ENCODE results near the gene FASLG.

Gene FASLG

DNA sequence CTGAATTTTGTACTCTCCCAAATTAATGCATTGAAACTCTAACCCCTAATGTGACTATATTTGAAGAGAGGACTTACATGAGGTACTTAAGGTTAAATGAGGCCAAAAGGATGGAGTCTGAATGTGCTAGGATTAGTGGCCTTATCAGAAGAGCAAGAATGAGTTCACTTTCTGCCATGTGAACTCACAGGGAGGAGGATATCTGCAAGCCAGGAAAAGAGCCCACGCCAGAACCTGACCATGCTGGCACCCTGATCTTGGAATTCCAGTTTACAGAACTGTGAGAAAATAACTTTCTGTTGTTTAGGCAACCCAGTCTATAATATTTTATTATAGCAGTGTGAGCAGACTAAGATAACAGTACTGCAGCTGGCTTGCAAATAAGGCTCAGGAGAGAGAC, 12.2 kb upstream of the FASLG start:
- no peak for DNase-seq (ENCODE audit: low read depth, low spot score)

DNA sequence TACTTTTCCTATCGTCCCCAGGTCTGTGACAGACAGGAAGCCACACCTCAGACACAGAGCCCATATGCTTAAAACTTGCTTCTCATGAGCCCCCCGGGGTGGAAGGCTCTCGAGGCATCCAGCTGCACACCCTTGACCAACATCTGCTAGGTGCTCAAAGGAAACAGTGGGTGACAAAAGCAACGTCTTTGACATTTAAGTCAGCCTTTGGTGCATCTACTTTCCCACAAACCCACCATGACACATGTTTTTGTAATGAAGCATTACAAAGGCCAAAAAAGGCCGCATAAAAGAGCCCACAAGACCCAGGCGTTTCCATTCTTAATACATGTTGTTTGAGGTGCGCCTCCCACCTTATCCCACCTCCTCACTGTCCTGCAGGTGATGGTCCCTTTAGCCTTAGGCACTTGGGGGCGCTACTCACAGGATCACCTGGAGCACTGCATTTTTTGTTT, 11.8 kb upstream of the FASLG start:
- DNase-seq (ENCODE audit: low read depth, low spot score): no peak

DNA sequence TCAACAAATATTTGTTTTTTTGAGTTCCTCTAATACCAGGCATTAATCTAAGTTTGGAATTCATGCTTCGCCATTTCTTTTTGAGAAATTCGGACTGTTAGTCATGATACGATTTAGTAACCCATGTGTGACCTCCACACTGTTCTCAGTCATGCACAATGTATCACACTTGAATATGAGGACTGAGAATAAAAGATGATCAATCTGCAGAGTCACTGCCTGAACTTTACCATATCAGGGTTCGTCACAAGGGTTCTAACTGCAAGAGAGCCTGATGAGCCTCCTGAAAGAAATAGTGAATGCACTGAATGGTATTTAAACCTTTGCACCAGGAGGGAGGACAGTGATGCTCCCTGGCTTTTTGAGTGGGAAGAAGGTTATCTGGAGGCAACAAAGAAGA, 10.9 kb upstream of the FASLG start:
- DNase-seq (ENCODE audit: low read depth, low spot score): no peak

DNA sequence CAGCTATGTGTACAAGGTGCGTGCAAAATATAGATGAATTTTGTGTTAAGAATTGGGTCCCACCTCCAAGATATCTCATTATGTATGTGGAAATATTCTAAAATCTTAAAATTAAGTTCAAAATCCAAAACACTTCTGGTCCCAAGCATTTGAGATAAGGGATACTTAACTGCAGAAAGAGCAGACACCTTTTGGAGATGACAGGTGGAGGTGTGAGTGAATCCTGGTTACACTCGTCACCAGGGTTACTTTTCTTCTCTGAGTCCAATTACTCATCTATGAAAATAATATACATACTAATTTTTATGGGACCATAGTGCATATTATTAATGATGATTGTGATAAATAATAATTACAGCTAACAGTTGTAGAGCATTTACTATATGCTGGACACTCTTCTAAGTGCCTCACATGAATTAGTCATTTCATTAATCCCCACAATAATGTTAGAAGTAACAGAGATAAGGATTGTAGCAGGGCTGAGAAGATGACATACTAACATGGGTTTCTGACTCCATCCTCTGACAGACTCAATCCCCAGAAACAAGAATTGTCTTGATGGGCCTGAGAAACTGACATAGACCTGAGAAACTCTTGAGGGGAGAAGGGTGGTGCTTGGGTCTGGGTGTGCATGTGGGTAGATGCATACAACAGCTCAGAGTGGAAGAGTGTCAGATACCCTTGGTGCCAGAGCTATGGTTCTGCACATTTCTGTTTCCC, 8.3 kb upstream of the FASLG start:
- no peak for DNase-seq (ENCODE audit: low read depth, low spot score)

DNA sequence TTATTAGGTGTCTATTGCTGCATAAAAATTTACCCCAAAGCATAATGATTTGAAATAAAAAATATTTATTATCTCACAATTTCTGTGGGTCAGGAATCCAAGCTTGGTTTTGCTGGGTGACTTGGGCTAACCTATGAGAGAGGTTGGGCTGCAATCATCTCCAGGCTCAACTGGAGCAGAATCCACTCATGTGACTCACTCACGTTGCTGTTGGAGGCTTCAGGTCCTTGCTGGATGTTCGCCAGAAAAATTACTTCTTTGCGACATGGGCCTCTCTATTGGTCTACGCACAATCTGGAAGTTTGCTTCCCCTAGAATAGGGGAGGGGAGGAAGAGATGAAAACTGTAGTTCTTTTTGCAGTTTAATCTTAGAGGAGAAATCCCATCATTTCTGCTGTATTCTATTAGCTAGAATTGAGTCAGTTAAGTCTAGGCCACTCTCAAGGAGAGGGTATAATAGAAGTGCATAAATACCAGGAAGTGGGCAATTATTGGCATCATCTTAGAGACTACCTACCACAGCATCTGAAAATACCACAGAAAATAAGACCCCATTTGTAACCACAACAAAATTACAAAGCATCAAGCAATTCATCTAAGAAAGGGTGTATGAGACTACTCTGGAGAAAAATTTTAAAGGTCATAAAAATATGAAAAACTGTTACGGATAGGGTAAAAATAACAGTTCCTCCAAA, 5.7 kb upstream of the FASLG start:
- no peak for DNase-seq (ENCODE audit: low read depth, low spot score)

DNA sequence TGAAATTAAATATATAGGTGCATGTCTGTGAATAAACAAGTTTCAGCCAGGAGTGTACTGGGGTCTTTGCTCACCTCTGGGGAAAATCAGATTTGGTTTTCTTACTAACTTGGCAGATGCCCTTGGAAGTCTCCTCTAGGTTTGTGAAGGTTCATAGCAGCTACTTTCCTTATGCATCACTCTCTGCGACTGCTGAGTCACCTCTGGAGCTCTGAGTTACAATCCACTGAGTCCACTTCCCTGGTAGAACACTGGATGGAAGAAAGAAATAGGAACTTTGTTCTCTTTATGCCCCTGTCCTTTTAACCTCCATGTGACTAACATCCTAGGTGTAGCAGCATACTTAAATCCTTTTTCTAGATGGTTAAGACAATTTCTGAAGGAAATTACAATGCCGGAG, 4.4 kb upstream of the FASLG start:
- DNase-seq (ENCODE audit: low read depth, low spot score): no peak

DNA sequence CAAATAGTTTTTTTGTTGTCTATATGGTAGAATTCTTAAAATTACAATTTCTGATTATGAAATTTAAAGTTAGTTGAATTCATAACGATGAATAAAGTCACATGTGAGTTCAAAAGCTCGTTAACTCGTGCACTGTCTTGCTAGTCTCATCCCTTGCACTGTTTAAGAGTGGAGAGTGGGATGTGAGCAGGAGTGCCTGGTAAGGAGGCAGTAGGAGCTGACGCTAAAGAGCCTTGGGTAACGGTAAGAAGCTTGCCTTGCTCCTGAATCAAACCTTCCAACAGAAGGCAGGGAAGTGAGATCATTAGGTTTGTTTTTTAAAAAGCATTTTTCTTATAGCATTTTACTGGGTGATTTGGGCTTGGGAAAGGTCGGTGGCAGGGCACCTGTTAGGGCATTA, 2.3 kb upstream of the FASLG start:
- DNase-seq (ENCODE audit: low read depth, low spot score): no peak

DNA sequence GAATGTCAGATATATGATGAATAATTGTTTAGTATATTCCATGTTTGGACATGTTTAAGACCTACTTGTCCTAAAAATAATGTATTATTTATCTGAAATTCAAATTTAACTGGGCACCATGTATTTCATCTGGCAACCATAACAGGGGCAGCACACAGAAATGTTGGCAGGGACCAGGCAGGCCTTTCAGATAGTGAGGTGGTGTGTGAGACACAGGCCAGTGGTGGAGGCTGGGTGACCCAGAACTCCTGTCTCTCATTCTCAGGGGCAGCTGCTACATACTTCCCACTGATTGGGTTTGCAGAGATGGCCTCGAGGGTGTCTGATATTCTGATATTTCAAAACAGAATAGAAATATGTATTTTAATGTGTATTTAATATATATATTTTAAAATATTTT, 1.3 kb upstream of the FASLG start:
- no peak for DNase-seq (ENCODE audit: low read depth, low spot score)

DNA sequence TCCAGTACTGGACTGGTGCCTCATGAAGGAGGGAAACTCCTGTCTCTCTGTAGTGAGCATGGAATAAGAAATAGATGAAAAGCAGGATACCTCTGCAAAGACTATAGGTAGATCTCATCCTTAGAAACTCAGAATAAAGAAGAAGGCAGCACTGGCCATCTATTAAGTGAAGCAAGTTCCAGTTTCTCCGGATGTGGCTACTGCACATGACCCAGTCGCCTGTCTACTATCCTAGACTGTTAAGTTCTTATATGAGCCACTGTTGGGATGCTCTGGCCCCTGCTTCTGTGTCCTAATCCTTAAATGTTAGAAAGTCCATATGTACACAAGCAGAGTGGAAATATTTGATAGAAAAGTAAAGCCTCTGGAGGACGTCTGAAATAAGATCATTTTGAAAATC, 2.2 kb downstream of the FASLG start:
- no peak for DNase-seq (ENCODE audit: low read depth, low spot score)

DNA sequence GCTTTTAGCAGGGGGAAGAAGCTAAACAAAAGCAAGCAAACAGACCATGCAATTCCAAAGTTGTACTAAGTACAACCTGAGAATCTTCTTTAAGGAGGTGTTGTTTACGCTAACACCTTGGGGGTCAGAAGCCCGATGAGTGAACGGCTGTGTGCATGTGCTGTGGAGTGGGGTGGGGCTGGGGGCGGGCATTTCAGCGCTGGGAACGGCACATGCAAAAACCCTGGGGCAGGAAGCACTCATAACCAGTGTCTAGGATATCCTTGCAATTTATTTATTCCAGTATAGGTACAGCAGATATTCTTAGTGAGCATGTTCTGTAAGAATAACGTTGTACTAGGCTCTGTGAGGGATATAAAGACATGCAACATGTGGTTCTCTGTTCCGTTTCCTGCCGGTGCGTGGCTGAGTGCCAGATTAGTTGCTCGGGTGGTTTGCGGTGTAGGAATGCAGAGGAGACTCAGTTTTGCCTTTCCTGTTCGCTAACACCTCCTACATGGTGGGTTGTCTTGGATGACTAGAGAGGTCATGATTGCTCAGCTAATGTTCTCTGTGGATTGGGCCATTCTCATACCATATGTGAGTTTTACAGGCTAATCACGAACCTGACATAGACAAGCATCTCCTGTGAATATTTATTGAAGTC, 3.7 kb downstream of the FASLG start:
- DNase-seq (ENCODE audit: low read depth, low spot score): peak; percentile 68

DNA sequence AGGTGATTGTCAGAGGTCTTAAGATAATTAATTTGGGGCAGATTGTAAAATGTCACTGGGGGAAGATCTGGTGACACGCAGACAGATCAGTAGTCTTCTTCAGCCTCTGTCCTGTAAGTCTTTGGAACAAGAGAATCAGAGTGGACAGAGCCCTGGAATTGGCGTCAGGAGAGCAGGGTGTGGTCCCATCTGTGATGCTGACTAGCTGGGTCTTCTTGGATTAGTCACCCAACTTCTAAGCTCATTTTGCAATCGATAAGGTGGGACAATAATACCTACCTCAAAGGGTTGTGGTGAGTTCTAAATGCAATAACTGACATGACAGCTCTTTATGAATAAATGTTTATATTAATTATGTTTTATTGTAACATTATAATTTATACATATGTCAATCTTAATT, 4.8 kb downstream of the FASLG start:
- no peak for DNase-seq (ENCODE audit: low read depth, low spot score)

DNA sequence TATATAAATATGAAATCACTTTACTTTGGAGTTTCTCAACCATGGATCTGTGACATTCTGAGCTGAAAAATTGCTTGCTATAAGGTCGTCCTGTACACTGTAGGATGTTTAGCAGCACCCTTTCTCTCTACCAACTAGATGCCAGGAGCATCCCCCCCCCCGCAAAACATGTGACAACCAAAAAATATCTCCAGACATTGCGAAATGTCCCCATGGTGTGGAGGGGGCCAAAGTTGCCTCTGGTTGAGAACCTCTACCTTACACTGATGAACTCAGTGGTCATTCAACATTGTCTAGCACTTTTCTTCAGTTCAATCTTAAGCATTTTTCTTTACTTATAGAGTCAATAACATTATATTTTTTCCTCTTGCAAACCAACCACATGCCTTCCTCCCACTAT, 9.2 kb downstream of the FASLG start:
- no peak for DNase-seq (ENCODE audit: low read depth, low spot score)

DNA sequence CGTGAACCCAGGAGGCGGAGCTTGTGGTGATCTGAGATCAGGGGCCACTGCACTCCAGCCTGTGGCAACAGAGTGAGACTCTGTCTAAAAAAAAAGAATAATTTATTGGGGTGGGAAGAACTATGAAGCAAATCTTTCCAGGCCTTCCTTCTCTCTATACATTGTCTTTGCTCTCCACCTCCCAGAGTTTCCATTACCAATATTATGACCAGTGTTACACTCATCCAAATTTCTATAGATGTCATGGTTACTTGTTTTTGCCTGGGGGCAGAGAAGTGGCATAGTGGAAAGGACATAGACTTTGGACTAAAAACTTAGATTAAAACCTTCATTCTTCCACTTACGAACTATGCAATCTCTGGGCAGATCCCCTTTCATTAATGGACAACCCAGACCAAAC, 10.1 kb downstream of the FASLG start:
- DNase-seq (ENCODE audit: low read depth, low spot score): no peak

DNA sequence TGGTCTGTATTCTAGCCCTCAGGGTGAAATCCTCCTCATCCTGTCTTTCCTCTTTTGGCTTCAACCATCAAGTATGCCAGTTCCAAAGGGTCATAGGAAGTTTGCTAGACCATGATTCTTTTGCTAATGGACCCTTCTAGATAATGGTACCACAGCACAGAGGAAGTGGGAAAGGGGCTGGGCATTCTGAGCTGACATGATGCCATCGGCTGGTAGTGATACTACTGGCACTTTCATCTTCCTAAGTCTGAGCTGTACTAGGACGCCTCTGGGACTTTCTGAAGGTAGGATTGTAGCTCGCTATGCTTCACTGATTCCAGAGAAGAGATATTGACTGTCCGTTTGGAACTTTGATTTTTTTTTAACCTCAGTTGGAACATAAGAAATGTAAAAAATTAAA, 11.4 kb downstream of the FASLG start:
- no peak for DNase-seq (ENCODE audit: low read depth, low spot score)

DNA sequence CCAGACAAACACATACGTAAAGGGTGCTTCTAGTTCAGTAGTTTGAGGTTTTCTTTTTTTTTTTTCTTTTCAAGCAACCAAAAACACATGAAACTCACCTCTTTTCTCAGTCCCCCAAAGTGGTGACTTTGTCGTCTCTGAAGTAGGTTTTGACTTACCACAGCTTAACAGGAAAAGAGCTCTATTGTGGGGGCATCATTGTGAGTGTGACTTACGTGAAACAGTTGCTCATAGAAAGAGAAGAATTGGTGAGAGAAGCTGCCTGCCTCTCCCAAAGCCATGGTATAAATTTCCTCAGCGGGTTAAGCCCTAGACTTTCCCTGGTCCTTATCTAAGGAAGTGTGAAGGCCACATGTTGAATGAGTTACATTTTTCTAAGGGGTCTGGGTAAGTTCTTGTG, 11.9 kb downstream of the FASLG start:
- DNase-seq (ENCODE audit: low read depth, low spot score): no peak

DNA sequence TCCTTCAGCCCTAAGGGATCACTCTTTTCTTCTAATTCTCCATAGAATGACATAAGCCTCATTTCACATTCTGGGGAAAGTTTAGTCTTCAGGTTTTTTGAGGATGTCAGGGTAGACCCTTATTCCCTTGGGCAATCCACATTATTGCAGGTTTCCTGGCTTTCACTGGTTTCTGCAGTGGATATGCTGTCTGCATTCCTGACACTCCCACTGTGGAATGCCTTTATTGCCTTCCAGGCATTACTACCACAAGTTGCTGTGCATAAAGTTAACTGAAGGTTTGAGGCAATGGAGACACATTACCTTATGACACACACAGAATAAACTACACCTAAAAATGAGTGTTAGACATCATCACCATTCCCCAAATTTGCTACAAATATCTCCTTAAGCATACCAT, 12.7 kb downstream of the FASLG start:
- no peak for DNase-seq (ENCODE audit: low read depth, low spot score)

DNA sequence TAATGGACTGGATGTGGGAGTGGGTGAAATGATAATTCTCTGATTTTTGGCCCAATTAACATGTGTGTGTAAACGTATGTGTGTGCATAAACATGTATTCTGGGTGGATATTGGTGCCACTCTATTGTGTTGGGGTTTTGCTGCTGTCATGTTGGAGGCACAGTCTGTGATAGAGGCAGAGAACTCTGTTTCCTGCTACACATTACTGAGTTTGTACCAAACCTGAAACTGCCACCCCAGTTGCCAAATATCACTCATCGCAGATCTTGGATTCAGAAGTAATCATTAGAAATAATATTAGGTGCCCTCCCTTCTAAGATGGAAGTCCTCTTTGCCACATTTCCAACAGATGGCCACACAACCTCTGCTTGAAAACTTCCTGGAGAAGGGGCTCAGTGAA, 13.8 kb downstream of the FASLG start:
- no peak for DNase-seq (ENCODE audit: low read depth, low spot score)

DNA sequence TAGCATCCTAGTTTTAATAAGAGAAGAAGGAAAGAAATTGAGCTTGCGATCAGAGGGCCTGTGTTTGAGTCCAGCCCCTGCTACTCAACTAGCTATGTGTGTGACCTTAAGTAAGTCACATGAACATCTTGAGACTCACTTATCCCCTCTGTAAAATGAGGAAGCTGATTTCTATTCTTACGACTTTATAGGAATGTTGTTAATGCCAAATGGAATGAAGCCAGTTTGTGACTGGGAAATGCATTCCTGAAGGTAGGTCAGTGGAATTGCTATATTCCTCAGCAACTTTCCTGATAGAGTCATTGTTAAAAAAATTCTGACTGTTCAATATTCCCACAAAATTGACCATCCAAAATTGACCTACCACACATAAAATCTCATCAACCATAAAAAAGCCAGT, 14.9 kb downstream of the FASLG start:
- DNase-seq (ENCODE audit: low read depth, low spot score): no peak

DNA sequence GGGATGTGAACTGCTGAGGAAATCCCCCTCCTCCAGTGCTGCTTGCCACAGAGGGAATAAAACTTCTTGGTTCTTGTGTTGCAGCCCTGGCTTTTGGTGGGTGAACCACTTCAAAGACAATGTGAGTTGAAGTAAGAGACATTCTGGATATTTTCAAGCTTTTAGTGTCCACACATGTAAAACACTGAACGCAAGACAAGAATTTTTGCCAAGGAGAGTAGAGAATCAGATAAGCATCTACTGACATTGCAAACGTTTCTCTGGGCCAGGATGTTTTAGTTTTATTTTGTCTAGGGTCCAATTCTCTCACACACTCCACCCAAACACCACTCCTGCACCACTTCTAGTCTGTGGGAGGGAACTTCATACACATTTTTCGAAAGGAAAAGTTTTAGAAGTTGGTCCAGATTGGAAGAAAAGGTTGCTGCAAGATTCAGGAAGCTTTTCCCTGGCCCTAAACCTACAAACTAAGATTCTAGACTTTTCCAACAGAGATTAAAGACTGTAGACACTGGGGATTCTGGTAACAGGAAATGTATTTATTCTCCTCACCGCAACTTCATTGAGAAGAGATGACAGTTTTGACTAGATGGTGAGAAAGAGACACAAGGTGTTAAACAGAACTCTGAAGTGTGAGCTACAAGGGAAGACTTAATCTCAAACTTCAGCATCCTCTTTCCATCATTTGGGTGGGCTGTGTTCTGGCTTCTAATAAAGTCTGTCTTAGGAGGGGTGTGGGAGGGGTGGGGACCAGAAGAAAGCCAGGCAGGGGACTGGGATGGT, 16.1 kb downstream of the FASLG start:
- DNase-seq (ENCODE audit: low read depth, low spot score): no peak

DNA sequence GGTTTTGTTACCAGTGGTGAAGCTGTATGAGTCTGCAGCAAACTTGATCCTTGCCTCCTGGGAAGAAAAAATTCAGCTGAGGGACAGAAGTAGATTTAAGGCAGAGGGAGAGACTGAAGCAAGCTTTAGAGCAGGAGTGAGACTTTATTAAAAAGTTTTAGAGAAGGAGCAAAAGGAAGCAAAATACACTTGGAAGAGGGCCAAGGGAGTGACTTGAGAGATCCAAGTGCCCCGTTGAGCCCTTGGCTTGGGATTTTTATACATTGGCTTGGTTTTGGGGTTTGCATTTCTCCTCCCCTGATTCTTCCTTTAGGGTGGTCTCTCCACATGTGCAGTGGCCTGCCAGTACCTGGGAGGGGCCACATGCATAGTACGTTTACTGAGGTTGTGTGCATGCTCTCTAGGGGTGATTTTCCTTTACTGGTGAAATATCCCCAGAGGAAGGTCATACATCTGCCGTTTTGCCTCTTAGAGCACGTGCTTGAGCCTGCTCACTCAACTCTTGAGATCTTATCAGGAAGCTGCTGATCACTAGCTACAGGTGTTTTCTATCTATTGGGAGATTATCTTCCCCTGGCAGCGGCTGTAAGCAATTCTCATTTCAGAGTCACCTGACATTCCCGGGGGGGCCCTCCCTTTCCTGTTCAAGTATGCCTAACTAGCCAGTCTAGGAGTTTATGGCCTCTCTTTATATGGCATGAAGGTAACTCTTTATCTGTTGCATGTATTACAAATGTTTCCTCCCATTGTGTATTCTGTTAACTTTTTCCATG, 20.3 kb downstream of the FASLG start:
- no peak for DNase-seq (ENCODE audit: low read depth, low spot score)

DNA sequence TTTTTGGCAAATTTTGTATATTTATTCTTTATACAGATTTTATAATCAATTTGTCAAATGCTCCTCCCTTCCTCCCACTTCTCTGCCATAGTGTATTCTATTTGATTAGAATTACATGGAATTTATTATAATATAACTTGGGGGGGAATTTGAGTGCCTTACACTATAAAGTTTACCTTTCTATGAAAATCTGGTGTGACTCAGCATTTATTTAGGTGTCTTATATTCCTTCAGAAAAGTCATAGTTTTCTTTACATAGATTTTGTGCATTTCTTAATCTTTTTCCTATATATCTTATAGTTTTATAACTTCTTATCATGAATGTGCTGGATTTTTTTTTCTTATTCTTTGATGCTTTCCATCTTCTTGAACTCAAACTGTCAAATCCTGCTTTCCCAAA, 21.3 kb downstream of the FASLG start:
- DNase-seq (ENCODE audit: low read depth, low spot score): no peak
